HEK293 (cell line): ENCODE results near the gene KCNQ1.

ENCODE experiments used
- CTCF ChIA-PET: fragments of 350-600 bp; formaldehyde crosslinking; extraction: SDS; loops from one replicate; lab custom pipeline; 2021; ENCODE audit warnings: antibody characterized with exemption; lab: Yijun Ruan, JAX
- POLR2A ChIA-PET: fragments of 300-600 bp; formaldehyde crosslinking; extraction: SDS; loops from one replicate; lab custom pipeline; 2020; ENCODE audit warnings: antibody characterized with exemption, inconsistent platforms; lab: Yijun Ruan, JAX
- H3K27ac ChIP-seq: fragments of 200-500 bp; sonication (Bioruptor generic); 2 replicates; pipeline ENCODE4 v1.5.1; 2014; ENCODE audit warnings: low read depth, low read length, control low read depth, inconsistent platforms; ENCODE audit errors: extremely low read depth
- H3K36me3 ChIP-seq, 2 experiments: fragments of 200-500 bp in 1 of 2; sonication (Bioruptor generic) in 1 of 2; 1 replicate in 1 of 2; 2 replicates in 1 of 2; pipeline ENCODE4 v1.5.1; 2014 to 2017; ENCODE audit warnings: inconsistent platforms in 2 of 2, low read length in 2 of 2; ENCODE audit not compliant: control insufficient read depth in 2 of 2, insufficient read depth in 1 of 2
- H3K4me1 ChIP-seq: fragments of 200-500 bp; sonication (Bioruptor generic); 2 replicates; pipeline ENCODE4 v1.5.1; 2014; ENCODE audit warnings: mild to moderate bottlenecking, low read length, inconsistent platforms; ENCODE audit not compliant: control insufficient read depth, insufficient read depth
- H3K4me3 ChIP-seq: 2 replicates; pipeline ENCODE4 v1.5.1; 2011; ENCODE audit warnings: low read depth, mild to moderate bottlenecking, control low read depth, low read length, moderate library complexity
- H3K9me3 ChIP-seq: fragments of 200-500 bp; sonication (Bioruptor generic); 2 replicates; pipeline ENCODE4 v1.5.1; 2014; ENCODE audit warnings: low read depth, low read length, inconsistent platforms; ENCODE audit not compliant: control insufficient read depth, insufficient read depth
- BCL11B ChIP-seq: fragments of 450-650 bp; formaldehyde crosslinking; IDR thresholded peaks from 2 replicates; pipeline ENCODE4 v1.5.1; 2016; ENCODE audit warnings: low read depth, missing biosample characterization, missing genetic modification characterization
- IKZF3 ChIP-seq: fragments of 450-650 bp; IDR thresholded peaks from 2 replicates; pipeline ENCODE4 v1.5.0; 2018; ENCODE audit warnings: missing biosample characterization, mild to moderate bottlenecking, missing genetic modification characterization, moderate library complexity
- MZF1 ChIP-seq: fragments of 450-650 bp; formaldehyde crosslinking; IDR thresholded peaks from 2 replicates; pipeline ENCODE4 v1.5.1; 2017; ENCODE audit warnings: missing biosample characterization, missing genetic modification characterization, borderline replicate concordance
- PRDM6 ChIP-seq: fragments of 450-650 bp; formaldehyde crosslinking; IDR thresholded peaks from 2 replicates; pipeline ENCODE4 v1.5.1; 2017; ENCODE audit warnings: missing biosample characterization, missing genetic modification characterization
- ZBTB48 ChIP-seq: fragments of 450-650 bp; formaldehyde crosslinking; IDR thresholded peaks from 2 replicates; pipeline ENCODE4 v1.5.1; 2016; ENCODE audit warnings: missing biosample characterization, missing genetic modification characterization
- ZNF140 ChIP-seq: fragments of 450-650 bp; formaldehyde crosslinking; IDR thresholded peaks from 2 replicates; pipeline ENCODE4 v1.5.1; 2016; ENCODE audit warnings: missing biosample characterization, missing genetic modification characterization
- ZNF18 ChIP-seq: fragments of 450-650 bp; formaldehyde crosslinking; IDR thresholded peaks from 2 replicates; pipeline ENCODE4 v1.5.1; 2016; ENCODE audit warnings: missing biosample characterization, missing genetic modification characterization
- ZNF211 ChIP-seq: fragments of 450-650 bp; formaldehyde crosslinking; IDR thresholded peaks from 2 replicates; pipeline ENCODE4 v1.5.1; 2016; ENCODE audit warnings: low read depth, missing biosample characterization, missing genetic modification characterization
- ZNF394 ChIP-seq: fragments of 450-650 bp; formaldehyde crosslinking; IDR thresholded peaks from 2 replicates; pipeline ENCODE4 v1.5.1; 2016; ENCODE audit warnings: missing biosample characterization, missing genetic modification characterization, mild to moderate bottlenecking, moderate library complexity, borderline replicate concordance
- ZNF558 ChIP-seq: fragments of 450-650 bp; formaldehyde crosslinking; IDR thresholded peaks from 2 replicates; pipeline ENCODE4 v1.5.1; 2016; ENCODE audit warnings: missing biosample characterization, missing genetic modification characterization
- ZNF560 ChIP-seq: fragments of 450-650 bp; formaldehyde crosslinking; IDR thresholded peaks from 2 replicates; pipeline ENCODE4 v1.5.1; 2017; ENCODE audit warnings: missing biosample characterization, missing genetic modification characterization, borderline replicate concordance
- ZNF664 ChIP-seq: fragments of 450-650 bp; formaldehyde crosslinking; IDR thresholded peaks from 2 replicates; pipeline ENCODE4 v1.5.1; 2016; ENCODE audit warnings: missing biosample characterization, missing genetic modification characterization
- ZNF76 ChIP-seq: fragments of 450-650 bp; formaldehyde crosslinking; IDR thresholded peaks from 2 replicates; pipeline ENCODE4; 2016; ENCODE audit warnings: low read depth, missing biosample characterization, missing genetic modification characterization, borderline replicate concordance
- ZSCAN16 ChIP-seq: fragments of 450-650 bp; formaldehyde crosslinking; IDR thresholded peaks from 2 replicates; pipeline ENCODE4 v1.5.1; 2016; ENCODE audit warnings: missing biosample characterization, missing genetic modification characterization
- TF ChIP-seq, protein P1 (sequence below): fragments of 450-650 bp; formaldehyde crosslinking; IDR thresholded peaks from 2 replicates; pipeline ENCODE4 v1.5.1; 2017; ENCODE audit warnings: missing biosample characterization, missing genetic modification characterization

The KCNQ1 gene

DNA sequence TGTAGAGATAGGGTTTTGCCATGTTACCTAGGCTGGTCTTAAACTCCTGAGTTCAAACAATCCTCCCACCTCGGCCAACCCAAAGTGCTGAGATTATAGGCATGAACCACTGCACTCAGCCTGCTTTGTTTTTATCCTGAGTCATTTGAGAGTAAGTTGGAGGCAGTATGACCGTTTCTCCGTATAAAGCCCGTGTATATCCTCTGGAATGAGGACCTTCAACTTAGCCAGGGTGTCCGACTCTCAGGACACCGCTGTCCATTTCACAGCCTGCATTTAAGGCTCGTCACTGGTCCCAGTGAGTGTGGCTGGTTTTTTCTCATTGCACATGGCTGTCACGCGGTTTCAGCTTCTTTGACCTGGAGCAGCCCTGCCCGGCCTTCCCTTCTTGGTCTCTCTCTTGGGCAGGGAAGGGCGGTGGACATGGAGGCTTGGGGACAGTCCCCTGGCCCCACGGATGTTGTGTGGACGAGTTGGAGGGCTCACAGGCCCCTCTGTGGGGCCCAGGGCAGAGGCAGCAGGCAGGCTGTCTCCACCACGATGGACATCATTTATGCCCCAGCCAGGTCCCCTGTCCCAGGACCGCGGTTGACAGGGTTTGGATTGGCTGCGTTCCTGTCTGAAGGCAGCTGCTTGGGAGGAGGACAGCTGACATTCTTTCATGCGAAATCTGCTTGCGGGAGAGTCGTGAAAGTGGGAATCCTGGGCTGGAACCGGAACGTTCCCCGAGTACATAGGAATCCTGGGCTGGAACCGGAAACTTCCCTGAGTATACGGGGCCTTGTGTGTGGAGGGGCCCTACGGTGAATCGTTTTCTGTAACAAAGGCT, 93.3 kb downstream of the KCNQ1 start:
- no peaks in the 10 kb centered on the region for H3K36me3 ChIP-seq
- H3K4me3 ChIP-seq = no peak overlapping the region
- no peak overlapping the region for H3K27ac ChIP-seq
- no peaks in the 10 kb centered on the region for H3K4me1 ChIP-seq
- ChIA-PET CTCF (interaction anchor here (1.8 kb wide), 1 partner anchor 350 kb away, joined by 8 read pairs; no protein-coding TSS in a partner anchor), POLR2A (no interaction called here)
- no peaks in the 10 kb centered on the region for H3K9me3 ChIP-seq
- TF ChIP-seq, protein P1, sequence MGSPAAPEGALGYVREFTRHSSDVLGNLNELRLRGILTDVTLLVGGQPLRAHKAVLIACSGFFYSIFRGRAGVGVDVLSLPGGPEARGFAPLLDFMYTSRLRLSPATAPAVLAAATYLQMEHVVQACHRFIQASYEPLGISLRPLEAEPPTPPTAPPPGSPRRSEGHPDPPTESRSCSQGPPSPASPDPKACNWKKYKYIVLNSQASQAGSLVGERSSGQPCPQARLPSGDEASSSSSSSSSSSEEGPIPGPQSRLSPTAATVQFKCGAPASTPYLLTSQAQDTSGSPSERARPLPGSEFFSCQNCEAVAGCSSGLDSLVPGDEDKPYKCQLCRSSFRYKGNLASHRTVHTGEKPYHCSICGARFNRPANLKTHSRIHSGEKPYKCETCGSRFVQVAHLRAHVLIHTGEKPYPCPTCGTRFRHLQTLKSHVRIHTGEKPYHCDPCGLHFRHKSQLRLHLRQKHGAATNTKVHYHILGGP (tag by site-specific recombination) = no peak
- TF ChIP-seq IKZF3 (tag by site-specific recombination) (no peak), MZF1 (no peak), ZNF211 (tag by site-specific recombination) (no peak), ZNF664 (tag by site-specific recombination) (no peak), ZNF76 (tag by site-specific recombination) (no peak), ZSCAN16 (no peak), BCL11B (tag by site-specific recombination) (no peak), PRDM6 (tag by site-specific recombination) (no peak), ZNF18 (no peak), ZNF560 (tag by site-specific recombination) (no peak)

DNA sequence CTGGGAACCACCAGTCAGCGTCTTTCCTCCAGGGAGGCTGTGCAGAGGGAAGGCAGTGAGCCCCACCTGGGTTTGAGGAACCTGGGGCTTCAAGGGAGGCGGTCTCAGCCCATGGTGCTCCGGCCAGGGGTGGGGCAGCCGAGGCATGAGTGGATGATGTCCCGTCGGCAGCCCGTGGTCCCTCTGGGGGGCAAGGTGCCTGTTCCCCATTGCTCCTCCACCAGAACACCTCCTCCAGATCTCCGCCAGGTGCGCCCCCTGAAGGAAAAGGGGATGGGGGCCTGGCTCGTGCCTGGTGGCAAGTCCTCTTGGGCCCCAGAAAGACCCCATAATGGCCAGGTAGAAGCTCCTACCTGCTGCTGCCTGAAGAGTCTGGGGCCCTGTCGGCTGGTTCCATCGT, 94.1 kb downstream of the KCNQ1 start:
- CTCF ChIA-PET = interaction anchor here (1.8 kb wide), 1 partner anchor 349 kb away, joined by 8 read pairs; no protein-coding TSS in a partner anchor
- Histone ChIP-seq H3K36me3 (no peaks in the 10 kb centered on the region), H3K4me1 (no peaks in the 10 kb centered on the region), H3K9me3 (no peaks in the 10 kb centered on the region), H3K4me3 (no peak overlapping the region), H3K27ac (no peak overlapping the region)
- POLR2A ChIA-PET = no interaction called here
- no peak for TF ChIP-seq ZBTB48 (tag by site-specific recombination)
- no peak for TF ChIP-seq ZNF140 (tag by site-specific recombination)
- no peak for TF ChIP-seq ZNF394 (tag by site-specific recombination)
- TF ChIP-seq ZNF558 (tag by site-specific recombination) = no peak
